Heart right ventricle (tissue), 16 donors: ENCODE measurements around the gene CHST11. TPM values are rescaled to one million over a fixed set of nuclear protein-coding genes. Genes with fewer than 3 reads are reported as not detected.

ENCODE experiments used
- ATAC-seq, 8 donors: fragments of 200-7000 bp; cut with Tn5 transposase; one replicate each; pipeline ENCODE4 v1.9.1; 2020; ENCODE audit warnings: mild to moderate bottlenecking in 8 of 8, moderate library complexity in 8 of 8, moderate number of reproducible peaks in 1 of 8
- DNase-seq, 2 donors: peaks; one replicate each; pipeline ENCODE4 v3.0.0-alpha.2; 2020
- H3K27ac ChIP-seq, 10 donors: fragments of 200-600 bp; sonication (generic) in 2 of 10; one replicate each; pipeline versions ENCODE4 v1.5.0 to v1.8.0; 2020 to 2022; ENCODE audit warnings: mild to moderate bottlenecking in 3 of 10
- H3K27me3 ChIP-seq, 7 donors: fragments of 200-600 bp; one replicate each; pipeline ENCODE4 v1.8.0; 2021 to 2022; ENCODE audit warnings: mild to moderate bottlenecking in 2 of 7
- H3K36me3 ChIP-seq, 9 donors: fragments of 200-600 bp; sonication (generic) in 1 of 9; one replicate each; pipeline versions ENCODE4 v1.5.0 to v1.8.0; 2020 to 2022; ENCODE audit warnings: mild to moderate bottlenecking in 2 of 9
- H3K4me1 ChIP-seq, 9 donors: fragments of 200-600 bp; sonication (generic) in 1 of 9; one replicate each; pipeline versions ENCODE4 v1.5.0 to v1.8.0; 2020 to 2022; ENCODE audit warnings: mild to moderate bottlenecking in 4 of 9
- H3K4me3 ChIP-seq, 10 donors: fragments of 200-600 bp; sonication (generic) in 2 of 10; one replicate each; pipeline versions ENCODE4 v1.5.0 to v1.8.0; 2020 to 2022; ENCODE audit warnings: mild to moderate bottlenecking in 7 of 10, moderate library complexity in 2 of 10
- H3K9me3 ChIP-seq, 11 donors: fragments of 200-600 bp in 10 of 11; sonication (generic) in 2 of 11; one replicate each; pipeline versions ENCODE4 v1.5.0 to v1.8.0; 2013 to 2022; ENCODE audit warnings: mild to moderate bottlenecking in 2 of 11, control low read depth in 1 of 11, moderate library complexity in 1 of 11
- CTCF ChIP-seq, 9 donors: fragments of 200-600 bp; sonication (generic) in 2 of 9; IDR thresholded peaks; one replicate each; pipeline versions ENCODE4 v1.5.0 to v1.8.0; 2021 to 2022; ENCODE audit warnings: antibody characterized with exemption in 9 of 9, mild to moderate bottlenecking in 5 of 9, moderate library complexity in 1 of 9
- WGBS, 2 donors: extraction: QIAGEN DNeasy Blood & Tissue Kit; methylation state at CpG; one replicate each; pipeline ENCODE4 v1.1.7; 2013; ENCODE audit warnings: inconsistent platforms in 1 of 2; 5-methylcytosine and 5-hydroxymethylcytosine counted together
- intact Hi-C, 10 donors: fragments of 100-400 bp; cut with DNase I; formaldehyde crosslinking; loops; one replicate each; pipeline versions ENCODE4 v1.11.1 to v1.14.2; 2022
- polyA plus RNA-seq, 2 donors: library from polyadenylated mRNA; stranded (reverse); fragments of 200-250 nt; gene quantifications; one replicate each; pipeline ENCODE4 v1.2.3, GENCODE V29; 2013
- total RNA-seq, 10 donors: library from RNA; stranded (reverse); fragmentation: NEBNext Ultra II Directional in 3 of 10; extraction: Animal tissue kit (Norgen Biotek cat#: 25700) in 3 of 10; gene quantifications; one replicate each; pipeline versions ENCODE4 v1.2.1 to v1.2.4, GENCODE V29; 2021 to 2023
- donor health status: Arrhythmogenic right ventricular cardiomyopathy.
- donor health status: ischemic (EF 13 %, LVEDD 7.1; RV severe dilation, severe dysfunction).
- donor health status: healthy with polysubstance abuse.
- donor health status: DM: no; HTN: yes; CAD: no.
- donor health status: DM: no; HTN: no; CAD: no.
- donor health status: ischemic (EF 25% LVEDD 6.9; RV normal size, moderate dysfunction).
- donor health status: ischemic (EF 25% LVEDD 5.7; RV mildly dilated, moderate dysfunction).
- donor health status: healthy.
- donor health status: DM: yes; HTN: yes; CAD: no.
- donor health status: Ischemic cardiomyopathy.
- donor health status: ischemic (EF 35%, LVEDD 5.7; RV mildly dilated, moderate dysfunction).
- donor health status: nonischemic (EF 11% LVEDD 7.7; RV severe dilation, severe dysfunction).
- donor health status: DM: yes; HTN: yes; CAD: no.
- donor health status: PGD.
- donor health status: ischemic (EF 29% LVEDD 5.4; RV normal size, mild dysfunction).
- donor health status: nonischemic (EF 23%, LVEDD 6.1; RV moderate dilation, normal function).

CHST11 gene
- total and polyA plus RNA-seq, 12 donors = 1.1 to 12.7 (median 4.3) TPM

GRCh38 chr12:104653730-104654664 is 197.2 kb downstream of the CHST11 start:
- Histone ChIP-seq H3K27ac (no peak overlapping the region), H3K4me3 (no peak overlapping the region), H3K9me3 (no peaks in the 10 kb centered on the region), H3K36me3 (no peaks in the 10 kb centered on the region), H3K4me1 (peaks cover 0 to 42% (median 4%) of the 10 kb centered on the region in 9 donors), H3K27me3 (no peaks in the 10 kb centered on the region)
- DNase-seq (no peak), ATAC-seq (peak in 1 of 8 donors; percentile 17)
- TF ChIP-seq CTCF (IDR thresholded peaks at IDR 0.05) = peak in 4 of 9 donors; percentile 19 to 44 (median 32)
- 86 to 88% methylated on average over 12 of the region's 12 CpGs for WGBS, 2 donors
- intact Hi-C loops = no loop called here

GRCh38 chr12:104654665-104655609 is 198.2 kb downstream of the CHST11 start:
- DNase-seq (no peak), ATAC-seq (no peak)
- no peak overlapping the region for H3K4me3 ChIP-seq
- WGBS, 2 donors = 84 to 91% methylated on average over 16 of the region's 16 CpGs
- H3K27me3 ChIP-seq = no peaks in the 10 kb centered on the region
- no peak overlapping the region for H3K27ac ChIP-seq
- H3K4me1 ChIP-seq = peaks cover 0 to 32% (median 2%) of the 10 kb centered on the region in 9 donors
- intact Hi-C loops = no loop called here
- TF ChIP-seq CTCF (IDR thresholded peaks at IDR 0.05) = no peak
- H3K9me3 ChIP-seq = no peaks in the 10 kb centered on the region
- H3K36me3 ChIP-seq = no peaks in the 10 kb centered on the region

GRCh38 chr12:104656383-104656782 is 199.6 kb downstream of the CHST11 start:
- 80 to 86% methylated on average over 10 of the region's 10 CpGs for WGBS, 2 donors
- peaks cover 0 to 18% (median 0%) of the 10 kb centered on the region in 9 donors for H3K4me1 ChIP-seq
- no peak for ATAC-seq
- no peaks in the 10 kb centered on the region for H3K27me3 ChIP-seq
- intact Hi-C loops = no loop called here
- no peak overlapping the region for H3K4me3 ChIP-seq
- DNase-seq = no peak
- H3K36me3 ChIP-seq = no peaks in the 10 kb centered on the region
- TF ChIP-seq CTCF (IDR thresholded peaks at IDR 0.05) = no peak
- no peaks in the 10 kb centered on the region for H3K9me3 ChIP-seq
- no peak overlapping the region for H3K27ac ChIP-seq

- no peak for DNase-seq
These were observed 200.2 kb downstream of the CHST11 start for GRCh38 chr12:104656921-104657320.

More at GRCh38 chr12:104656921-104657320, 200.2 kb downstream of the CHST11 start:
- no peaks in the 10 kb centered on the region for H3K9me3 ChIP-seq
- 85 to 90% methylated on average over 5 of the region's 5 CpGs for WGBS, 2 donors
- H3K36me3 ChIP-seq = no peaks in the 10 kb centered on the region
- no peak overlapping the region for H3K27ac ChIP-seq
- H3K27me3 ChIP-seq = no peaks in the 10 kb centered on the region
- H3K4me3 ChIP-seq = no peak overlapping the region
- intact Hi-C loops = no loop called here
- no peak for TF ChIP-seq CTCF (IDR thresholded peaks at IDR 0.05)
- H3K4me1 ChIP-seq = peaks cover 0 to 13% (median 0%) of the 10 kb centered on the region in 9 donors
- ATAC-seq = peak in 1 of 8 donors; percentile 33
